Measurements from ENCODE around the gene AUTS2.

The AUTS2 gene

DNA sequence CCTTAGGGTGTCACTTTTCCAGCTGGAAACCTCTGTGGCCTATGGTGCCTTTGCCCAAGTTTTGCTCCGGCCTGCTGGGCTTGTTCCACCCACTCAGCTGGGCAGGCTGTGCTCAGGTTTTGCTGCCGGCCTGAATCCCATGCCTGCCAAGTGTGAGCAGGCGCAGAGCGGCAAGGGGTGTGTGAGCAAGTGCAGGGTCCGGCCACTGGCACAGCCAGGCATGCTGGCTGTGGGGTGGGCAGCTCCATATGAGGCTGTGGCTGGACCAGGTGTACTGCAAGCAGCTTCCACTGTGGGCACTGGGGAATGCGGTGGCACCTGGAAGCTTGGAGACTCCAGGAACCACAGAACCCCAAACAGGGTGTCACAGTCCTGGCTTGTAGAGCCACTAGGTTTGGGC, 92.1 kb downstream of the AUTS2 start:
- DNase-seq = no peak

DNA sequence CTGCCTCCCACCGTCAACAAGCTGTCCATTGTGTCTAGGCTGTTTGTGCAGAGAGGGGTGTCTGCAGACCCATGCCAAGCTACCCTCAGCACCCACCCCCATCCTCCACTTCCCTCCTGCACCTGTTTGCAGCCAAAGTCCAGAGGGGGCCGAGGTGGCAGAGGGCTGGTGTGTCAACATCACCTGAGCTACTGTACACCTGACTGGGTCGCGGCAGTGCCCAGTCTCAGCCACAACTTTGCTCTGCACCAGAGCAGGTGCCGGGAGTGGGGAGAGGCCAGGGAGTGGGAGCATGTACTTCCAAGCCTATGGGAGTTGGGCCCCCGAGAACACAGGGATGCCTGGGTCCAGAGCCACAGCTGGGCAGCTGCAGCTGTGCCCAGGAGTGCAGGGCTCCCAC, 93.1 kb downstream of the AUTS2 start:
- DNase-seq = no peak

DNA sequence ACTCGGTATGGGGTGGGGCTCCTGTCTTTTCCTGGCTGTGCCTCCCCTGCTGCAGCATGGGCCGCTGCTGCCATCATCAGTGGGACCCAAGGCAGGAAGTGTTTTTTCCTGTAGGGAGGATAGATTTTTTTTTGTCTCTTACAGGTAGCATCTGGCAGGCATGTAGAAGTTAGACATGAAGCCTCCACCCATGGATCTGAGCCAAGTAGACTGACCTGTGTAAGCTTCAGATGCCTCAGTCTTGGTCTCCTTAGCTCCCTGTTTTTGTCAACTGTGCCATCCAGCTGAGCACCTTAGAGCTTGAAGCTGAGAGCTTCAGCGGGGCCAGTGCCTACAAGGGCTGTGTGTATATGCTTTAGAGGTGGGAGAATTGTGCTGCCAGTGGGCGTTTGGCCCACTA, 93.5 kb downstream of the AUTS2 start:
- DNase-seq = no peak

DNA sequence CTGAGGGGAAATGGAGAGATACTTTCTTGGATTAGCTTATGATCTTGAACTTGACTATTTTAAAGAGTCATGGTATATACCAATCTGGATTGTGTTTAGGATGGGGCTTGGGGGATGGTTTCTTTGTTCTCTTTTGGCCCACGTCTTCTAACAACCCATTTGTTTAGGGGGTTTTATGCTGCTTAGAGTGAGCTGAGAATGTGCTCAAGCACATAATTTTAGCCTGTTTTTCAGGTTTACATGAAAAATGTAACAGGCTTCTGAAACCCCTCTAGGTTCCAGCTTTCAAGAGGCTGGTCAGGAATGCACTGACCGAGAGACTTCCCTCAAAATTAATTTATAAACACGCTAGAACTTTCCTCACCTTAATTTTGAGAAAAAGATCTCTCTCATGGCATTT, 94.3 kb downstream of the AUTS2 start:
- no peak for DNase-seq

DNA sequence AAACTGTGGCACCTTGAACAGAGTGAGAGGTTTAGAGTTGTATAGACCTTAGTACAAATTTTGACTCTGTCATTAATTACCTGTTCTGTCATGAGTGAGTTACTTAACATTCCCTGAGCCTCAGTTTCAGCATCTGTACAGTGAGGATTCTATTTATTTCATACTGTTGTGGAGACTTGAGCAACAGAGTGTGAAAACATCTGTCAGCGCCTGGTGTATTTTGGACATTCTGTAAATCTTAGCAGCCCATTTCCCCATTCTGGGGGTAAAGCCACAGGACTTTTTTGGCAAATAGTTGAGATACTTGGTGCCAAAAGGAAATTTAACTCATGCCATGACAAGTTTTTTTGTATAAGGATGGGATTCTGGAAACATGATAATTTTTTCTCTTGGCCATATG, 94.8 kb downstream of the AUTS2 start:
- DNase-seq = peak; percentile 59

DNA sequence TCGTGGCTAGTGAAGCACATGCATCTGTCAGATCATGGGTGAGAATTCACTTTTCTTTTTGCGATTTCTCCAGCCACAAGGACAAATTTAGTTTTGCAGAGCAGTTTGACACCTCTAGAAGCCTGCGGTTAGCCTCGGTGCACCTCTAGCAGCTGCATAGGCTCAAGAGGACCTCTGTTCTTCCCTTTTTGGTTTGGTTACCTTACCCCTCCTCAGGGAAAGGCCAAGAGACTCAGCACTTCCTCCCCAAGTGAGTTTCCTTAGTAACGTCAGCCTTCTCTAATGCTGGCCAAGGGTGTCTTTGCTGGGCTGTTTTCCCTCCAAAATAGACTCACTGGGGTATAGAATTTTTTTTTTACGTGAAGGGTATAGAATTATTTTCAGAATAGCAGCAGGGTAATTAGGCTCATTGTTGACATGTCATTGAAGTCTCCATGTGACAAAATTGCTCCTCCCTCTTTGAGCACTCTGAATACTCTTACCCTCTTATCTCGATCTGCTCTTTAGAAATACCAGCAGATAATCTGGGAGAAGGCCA, 97.8 kb downstream of the AUTS2 start:
- DNase-seq = no peak

DNA sequence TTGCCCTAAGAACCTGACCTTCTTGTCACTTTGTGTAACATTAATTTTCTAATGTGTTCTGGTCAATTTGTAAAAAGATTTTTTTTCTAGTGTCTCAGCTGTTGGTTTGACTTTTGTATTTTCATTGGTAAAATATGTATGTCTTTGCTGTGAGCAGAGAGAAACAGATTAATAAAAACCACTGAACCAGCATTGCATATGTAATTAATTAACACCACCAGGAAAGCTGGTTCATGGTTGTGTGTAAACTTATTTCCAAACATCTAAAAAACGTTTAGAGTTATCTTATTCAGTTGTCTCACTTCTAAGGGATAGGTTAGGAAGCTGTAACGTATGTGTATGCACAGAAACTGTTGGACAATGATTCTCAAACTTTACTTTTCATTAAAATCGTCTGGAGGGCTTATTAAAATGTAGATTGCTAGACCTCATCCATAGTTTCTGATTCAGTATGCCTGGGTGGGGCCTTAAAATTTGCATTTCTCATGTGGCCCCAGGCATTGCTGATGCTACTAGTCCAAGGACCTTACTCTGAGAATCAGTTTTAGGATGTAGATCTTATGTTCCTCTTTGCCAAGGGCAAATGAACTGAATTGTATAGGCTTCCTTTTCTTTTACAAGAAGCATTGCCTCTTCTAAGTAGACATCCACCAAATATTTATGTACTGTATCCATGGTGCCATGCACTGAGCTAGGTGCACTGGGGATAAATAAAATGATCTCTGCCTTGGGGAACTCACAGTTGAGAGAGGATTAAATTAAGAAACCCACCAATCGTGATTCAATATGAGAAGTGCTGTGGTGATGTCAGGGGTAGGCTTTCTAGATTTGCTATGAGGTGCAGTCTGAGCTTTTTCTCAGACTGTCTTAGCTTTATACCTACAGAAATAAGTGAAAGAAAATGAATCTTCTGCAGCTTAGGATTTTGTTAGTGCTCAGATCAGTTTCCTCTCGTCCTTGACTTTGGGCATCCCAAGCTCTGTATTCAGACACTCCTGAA, 98.7 kb downstream of the AUTS2 start:
- DNase-seq = peak; percentile 50

DNA sequence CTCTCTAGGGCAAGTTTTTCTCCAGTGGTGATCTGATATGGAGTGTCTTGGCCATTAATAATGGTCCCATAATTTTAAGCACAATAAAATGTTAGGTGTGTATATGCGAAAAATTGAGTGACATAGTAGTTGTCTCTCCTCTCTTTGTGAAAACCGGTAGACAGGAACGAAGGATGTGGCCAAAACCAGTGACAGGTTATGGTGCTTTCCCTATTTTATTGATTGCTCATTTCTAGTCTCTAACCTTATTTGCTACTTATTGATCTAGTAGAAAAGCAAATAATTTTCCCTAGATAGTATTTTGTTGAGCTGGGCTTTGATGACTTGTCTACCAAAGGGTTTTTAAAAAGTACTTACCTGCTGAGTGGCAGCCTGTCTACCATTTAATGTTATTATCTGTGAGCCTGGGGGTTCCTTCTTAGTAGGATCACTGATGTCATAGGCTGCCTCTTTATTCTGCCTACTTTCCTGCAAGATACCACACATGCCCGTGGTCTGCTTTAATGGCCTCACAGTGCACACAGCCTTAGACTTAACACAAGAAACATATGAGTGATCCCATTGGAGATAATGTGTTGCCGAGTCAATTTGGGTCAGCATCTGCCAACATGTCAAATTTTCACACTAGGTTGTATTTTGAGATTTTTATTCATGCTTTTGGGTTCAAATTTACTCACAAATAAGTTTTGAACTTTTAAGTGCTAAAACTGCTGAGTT, 100.0 kb downstream of the AUTS2 start:
- no peak for DNase-seq

DNA sequence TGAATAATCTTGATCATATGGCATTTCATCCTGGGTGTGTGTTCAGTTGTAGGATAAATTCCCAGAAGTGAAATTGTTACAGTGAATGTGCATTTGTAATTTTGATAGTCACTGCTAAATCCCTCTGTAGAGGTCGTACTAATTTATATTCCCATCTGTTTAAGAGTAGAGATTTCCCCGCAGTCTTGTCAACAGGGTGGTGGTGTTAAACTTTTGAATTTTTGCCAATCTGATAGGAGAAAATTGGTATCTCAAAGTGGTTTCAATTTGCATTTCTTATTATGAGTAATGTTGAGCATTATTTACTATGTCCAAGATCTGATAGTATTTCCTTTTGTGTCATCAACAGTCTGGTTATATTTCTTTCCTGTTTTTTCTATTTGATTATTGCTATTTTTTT, 101.7 kb downstream of the AUTS2 start:
- DNase-seq = no peak

DNA sequence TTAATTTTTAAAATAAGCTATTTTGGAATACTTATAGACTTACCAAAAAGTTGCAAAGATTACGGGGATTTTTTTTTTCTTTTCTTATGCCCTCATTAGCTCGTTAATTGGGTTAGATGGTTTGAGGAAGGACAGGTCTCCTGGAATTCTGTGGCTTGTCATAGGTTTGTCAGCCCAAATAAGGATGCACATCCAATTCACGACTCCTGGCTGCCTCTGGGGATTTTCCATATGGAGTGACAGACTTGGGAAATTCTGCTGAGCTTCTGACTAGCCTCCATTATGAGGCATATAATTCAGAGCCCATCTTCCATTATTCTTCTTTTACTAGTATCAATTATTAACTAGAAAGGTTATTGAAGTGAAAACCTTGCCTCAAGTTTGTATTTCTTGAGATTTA, 102.1 kb downstream of the AUTS2 start:
- no peak for DNase-seq

DNA sequence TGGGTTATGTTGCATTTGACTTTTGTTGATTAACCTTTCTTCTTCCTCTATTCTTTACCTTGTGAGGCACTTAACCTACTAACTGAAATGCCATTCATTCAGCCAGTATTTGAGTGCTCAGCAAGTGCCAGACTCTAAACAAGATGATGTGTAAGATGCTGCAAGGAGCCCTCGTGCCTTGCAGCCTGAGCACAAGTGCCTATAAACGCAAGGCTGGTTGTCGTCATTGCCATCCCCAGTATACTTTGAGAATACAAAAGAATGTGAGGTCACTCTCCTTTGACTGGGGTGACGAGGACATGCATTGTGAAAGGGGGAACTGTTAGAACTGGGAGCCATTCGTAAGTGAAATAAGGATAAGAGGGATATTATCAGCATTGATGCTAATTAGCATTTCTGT, 103.0 kb downstream of the AUTS2 start:
- DNase-seq = no peak

DNA sequence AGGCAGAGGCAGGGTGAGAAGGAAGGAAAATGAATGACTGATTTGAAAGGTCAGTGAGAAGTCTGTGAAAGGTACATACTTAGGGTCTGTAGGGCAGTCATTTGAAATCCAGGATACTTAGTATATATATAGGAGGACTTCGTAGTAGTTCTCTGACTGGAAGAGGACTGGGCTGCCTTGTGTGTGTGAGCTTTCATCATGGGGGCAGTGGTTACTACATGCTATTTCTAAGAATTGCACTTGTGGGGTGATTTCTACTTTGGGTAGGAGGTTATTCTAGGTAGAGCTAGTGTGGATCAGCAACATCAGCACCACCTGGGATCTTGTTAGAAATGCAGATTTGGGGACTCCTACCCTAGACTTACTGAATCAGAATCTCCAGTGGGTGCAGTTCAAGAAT, 104.1 kb downstream of the AUTS2 start:
- DNase-seq = no peak

DNA sequence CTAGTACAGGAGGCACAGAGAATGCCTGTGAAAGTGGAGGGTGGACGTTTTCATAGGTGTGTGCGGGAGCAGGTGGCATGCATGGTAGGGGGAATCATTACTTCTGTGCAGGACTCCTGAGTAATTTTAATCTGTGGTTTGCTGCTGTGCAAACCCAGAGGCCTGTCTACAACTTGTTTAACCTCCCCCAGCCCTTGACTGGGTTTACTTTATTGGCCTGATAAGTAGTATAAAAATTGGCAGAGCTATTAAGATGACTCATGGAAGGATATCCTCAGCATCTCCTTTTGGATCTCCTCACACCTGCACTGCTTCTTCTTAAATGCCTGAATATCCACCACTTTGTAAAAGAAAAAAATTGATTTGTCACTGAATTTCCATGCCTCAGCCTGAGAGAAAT, 104.8 kb downstream of the AUTS2 start:
- no peak for DNase-seq

DNA sequence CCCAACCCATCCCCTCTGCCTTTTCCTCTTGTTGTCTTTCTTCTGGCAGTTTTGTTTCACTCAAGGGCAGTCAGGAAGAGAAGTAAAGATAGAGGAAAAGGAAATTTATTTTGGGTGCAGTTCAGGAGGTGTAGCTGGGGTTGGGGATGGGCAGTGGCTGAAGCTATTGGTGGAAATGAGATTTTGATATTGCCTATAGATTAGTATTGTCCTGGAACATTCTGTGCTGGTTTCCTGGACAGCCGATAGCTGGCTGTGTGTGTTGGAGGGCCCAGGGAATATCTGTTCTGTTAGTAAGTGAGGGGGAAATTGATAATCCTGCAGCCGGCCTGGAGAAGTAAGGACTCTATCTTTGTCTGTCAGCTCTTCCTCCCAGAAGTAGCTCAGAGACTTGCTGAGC, 107.8 kb downstream of the AUTS2 start:
- no peak for DNase-seq

DNA sequence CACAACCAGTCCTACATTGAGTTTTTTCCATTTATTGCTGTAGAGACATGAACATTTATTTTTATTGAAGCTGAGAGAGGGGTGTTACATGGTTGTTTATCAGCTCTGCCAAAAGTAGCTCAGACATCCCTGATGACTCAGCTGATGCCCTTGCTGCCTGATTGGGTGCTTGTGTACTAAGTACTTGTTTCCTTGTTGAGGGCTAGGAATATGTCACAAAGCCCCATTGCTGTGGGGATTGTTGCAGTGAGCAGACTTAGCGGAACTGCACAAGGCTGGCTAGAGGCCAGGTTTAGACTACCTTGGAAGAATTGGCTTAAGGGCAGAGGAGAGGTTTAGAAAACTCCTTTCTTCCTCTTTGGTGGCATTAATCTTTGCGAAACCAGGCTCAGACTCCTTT, 110.6 kb downstream of the AUTS2 start:
- DNase-seq = peak; percentile 42

DNA sequence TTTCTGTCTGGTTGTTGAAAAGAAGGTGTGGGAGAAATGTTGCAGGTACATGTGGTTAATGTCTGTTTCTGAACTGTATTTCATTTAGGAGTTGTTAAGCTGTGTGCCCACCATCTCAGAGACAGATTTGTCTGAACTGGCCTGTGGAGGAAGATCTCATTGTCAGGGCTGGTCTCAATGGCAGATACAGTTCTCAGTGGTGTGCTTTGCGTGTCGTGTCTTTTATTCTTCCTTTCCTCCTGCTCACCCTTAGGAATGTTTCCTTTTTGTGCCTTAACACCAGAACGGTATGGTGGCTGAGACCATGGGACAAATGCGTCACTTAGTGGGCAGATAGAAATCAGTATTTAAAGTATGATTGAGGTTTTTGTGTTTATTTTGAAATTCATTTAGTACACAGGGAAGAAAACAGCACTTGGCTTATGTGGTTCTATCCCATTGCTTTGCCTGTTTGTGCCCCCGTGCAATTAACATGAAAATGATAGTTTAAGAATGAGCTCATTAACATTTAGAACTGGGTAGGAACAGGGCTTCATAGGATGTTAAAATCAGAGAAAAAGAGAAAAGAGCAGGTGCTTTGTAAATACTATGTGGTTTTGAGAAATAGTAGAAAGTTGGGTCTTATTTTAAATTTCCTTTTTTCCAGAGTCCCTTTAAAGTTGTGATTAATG, 112.6 kb downstream of the AUTS2 start:
- no peak for DNase-seq

DNA sequence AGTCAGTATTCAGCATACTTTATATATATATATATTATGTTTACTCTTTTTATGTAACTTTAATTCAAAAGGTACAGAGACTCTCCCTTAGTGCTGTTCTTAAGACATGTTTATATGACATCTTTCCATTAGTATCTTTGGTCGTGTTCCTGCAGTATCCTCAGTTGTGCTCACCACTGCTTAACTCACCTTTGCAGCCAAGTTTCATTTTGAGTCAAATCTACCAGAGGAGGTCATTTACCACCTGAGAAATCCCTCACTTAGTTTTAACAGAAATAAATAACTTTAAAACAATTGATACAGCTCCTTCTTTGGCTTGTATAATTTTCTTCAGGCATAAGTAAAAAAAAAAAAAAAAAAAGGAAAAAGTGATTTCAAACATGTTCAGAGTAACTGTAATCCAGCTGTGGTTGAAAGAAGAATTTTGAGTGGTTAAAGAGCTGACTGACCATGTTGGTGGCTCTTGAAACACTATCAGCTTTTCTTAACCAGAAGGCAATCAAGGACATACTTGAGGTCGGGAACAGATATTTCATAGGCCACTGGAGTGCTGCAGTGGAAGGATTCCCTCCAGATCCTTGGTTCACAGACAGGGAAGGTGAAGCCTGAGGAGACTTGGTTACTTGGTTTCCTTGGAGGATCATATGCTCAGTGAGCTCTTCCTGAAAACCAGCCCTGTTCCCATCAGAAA, 116.8 kb downstream of the AUTS2 start:
- DNase-seq = peak; percentile 28

DNA sequence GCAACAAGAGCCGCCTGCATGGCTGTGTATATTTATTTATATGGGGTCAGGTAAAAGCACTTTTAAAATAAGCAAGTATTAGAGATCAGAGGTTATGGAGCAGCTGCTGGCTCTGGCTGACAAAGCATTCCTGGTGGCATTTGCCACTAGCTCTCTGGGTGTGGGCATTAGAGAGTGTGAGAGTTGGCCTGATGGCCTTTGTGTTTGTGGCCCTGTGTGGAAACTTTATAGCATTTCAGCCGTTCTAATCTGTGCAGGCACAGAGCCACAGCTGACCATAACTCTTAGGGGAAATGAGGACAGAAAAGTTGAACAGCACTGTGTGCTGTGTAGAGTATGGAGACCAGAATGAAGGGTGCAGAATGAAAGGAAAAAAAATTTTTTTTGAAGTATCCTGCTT, 118.9 kb downstream of the AUTS2 start:
- no peak for DNase-seq

DNA sequence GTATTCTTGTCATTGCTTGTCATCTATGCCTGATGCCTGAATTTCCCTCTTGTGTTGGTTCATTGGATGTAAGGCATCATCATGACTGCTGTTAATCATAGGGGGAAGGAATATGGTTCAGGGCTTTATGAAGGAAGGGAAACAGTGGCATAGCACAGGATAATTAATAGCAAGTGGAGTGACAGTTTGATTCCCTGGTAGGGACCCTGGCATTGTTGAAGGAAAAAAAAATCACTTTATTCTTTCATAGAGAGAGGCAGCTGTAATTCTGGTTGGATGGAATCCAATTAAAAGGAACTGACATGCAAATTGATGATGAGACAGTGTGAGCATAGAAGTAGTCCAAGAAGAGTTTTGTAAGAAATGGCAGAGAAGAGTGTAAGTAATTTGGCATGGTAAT, 121.4 kb downstream of the AUTS2 start:
- DNase-seq = no peak

DNA sequence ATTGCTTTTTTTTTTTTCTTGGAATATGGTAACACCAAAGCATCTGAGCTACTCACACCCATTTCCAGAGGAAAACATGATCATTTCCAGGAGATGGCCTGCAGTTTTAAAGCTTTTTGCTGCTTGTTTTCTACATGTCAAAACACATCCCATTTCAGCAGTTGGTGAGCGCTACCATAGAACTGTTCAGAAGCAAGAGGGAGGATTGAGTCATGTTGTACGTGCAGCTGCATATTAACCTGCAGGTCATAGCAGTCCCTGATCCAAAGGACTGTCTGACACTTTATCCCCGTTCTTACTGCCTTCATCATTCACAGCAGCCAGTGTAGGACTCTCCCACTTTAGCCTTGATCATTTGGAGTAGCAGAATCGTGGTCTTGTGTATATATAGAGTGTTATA, 124.6 kb downstream of the AUTS2 start:
- DNase-seq = no peak

DNA sequence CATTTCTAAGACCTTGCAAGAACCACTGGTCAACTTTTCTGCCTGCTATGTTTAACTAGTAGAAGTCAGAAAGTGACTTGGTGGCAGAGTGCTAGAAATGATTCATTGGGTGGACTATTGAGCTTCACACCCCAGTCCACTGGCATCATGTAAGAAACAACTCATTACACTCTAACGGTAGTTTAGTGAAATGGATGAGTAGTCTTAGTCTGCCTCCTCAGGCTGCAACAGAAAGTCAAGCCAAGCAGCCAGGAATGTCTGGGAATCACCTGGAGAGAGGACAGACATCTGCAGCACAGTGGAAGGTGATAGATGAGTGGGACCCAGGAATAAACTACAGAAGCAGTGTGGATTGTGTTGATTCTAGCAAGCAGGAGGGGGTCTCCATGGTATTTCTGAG, 125.4 kb downstream of the AUTS2 start:
- DNase-seq = no peak

DNA sequence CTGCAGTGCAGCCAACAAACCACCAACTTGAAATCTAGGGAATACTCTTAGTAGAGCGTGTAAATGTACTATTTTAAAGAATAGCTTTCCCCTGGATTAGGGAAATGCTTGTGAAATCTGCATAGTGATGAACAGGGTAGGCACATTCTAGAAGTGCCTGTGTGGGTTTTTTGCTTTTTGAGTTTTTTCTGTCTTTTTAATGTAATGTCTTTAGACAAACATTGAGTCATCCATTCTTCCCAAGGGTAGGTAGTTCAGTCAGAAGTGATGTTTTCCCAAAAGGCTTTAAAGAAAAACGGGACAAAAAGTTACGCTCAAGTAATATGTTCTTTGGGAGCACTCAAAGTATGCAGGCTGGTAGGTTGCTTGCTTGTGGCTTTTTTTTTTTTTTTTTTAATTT, 130.0 kb downstream of the AUTS2 start:
- DNase-seq = peak; percentile 62

DNA sequence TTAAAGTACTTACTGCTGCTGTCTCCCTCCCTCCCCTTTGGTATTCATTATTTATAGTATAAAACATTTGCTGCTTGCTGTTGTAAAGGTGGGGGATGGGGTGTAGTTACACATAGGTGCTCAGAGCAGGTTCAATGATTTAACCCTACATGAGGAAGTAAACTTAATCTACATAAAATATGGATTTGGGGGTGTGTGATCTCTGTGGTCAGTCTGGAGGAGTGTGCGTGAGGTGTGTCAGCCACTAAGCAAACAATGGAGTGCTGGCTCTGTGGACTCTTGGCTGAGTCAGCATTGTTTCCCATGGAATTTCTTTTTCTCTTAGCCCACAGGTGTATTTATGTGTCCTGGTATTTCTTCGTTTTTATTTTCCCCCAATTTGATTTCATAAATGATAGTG, 133.9 kb downstream of the AUTS2 start:
- DNase-seq = no peak
